GM21576 (cell line): Measurements from ENCODE around the gene CROCC2.

Experiments used
- ATAC-seq: cut with Tn5 transposase; IDR thresholded peaks from one replicate; pipeline ENCODE4 v1.9.1; 2021; ENCODE audit warnings: mild to moderate bottlenecking, moderate library complexity; ENCODE audit not compliant: unreplicated experiment

Gene CROCC2

DNA sequence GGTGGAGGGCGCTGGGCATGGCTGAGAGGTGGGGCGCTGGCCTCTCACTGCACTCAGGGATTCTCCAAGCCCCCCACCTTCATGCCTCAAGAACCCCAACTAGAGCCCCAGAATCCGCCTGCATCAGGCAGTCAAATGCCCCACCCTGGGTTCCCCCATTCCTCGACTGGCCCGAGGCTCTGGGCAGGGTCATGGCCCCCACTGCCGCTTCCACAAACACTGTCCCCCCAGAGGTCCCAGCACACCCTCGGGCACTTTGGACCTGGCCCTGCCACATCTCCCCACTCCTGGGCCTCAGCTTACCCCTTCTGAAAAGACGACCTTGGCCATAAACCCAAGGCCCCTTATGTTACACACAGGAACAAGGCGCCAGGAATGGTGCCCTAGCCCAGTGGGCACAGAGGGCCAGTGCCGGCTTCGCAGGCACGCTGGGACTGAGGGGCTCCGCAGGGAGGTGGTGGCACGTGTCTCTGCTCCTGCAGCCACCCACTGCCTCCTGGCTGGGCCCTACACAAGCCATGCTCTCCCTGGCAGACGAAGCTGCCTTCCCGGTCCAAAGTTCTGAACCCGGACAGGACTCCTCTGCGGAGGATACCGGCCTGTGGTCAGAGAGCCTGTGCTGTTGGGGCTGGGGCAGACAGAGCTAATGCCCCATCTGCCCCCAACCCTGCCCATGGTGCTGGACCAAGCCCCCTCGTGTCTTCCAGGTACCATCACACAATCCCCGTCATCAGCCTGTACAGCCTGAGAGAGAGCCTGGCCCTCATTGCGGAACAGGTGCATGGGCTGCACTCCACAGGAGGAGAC is 30.7 kb upstream of the CROCC2 start:
- ATAC-seq: no peak

DNA sequence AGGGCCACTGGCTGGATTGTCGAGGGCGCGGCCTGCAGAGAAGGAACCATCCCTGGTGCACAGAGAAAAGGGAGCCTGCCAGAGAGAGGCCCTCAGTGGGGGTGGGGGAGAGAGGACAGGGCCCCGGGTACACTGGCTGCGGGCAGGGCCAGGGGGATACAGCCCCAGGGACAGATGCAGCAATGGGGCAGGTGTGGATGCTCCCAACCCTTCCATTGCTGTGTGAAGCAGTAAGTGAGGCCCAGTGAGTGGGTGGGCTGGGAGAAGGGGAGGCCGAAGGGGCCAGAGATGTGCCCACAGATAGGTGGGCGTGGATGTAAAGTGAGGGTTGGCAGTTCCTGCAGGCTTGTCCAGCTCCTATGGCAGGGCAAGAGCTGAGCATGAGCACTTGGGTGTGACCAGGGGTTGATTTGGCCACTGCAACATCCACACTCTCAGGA is 30.1 kb upstream of the CROCC2 start:
- ATAC-seq: no peak

- no peak for ATAC-seq
These were observed 29.5 kb upstream of the CROCC2 start for GRCh38 chr2:240876475-240877251.

DNA sequence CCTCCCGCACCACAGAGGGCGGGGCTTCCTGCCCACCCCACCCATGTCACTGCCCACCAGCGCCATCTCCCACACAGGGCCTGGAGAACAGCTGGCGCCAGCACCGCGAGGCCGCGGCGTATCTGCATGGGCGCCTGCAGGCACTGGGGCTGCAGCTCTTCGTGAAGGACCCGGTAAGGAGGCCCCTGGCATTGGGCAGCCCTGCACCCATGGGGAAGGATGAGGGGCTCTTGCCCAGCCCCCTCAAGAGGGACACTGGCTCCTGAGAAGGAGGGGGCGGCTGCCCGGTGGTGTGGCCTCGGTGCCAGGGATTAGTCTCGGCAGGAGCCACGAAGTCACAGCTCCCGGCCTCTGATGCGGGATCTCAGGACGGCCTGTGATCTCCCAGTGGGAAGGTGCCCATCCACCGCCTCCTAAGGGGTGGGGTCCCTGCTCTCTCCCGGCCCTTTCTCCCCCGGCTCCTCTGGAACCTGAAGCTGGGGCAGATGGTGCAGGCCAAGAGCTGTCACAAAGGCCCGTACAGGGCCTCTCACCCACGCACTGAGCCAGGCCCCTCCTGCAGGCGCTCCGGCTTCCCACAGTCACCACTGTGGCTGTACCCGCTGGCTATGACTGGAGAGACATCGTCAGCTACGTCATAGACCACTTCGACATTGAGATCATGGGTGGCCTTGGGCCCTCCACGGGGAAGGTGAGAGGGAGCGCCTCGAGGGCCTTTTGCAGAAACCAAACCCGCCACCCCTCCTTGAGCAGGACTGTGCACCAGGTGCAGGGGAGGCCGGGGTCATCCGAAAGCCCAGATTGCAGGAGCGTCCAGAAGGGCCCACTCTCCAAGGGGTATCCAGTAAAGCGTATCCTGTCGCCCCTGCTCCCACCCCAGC is 28.4 kb upstream of the CROCC2 start:
- no peak for ATAC-seq

DNA sequence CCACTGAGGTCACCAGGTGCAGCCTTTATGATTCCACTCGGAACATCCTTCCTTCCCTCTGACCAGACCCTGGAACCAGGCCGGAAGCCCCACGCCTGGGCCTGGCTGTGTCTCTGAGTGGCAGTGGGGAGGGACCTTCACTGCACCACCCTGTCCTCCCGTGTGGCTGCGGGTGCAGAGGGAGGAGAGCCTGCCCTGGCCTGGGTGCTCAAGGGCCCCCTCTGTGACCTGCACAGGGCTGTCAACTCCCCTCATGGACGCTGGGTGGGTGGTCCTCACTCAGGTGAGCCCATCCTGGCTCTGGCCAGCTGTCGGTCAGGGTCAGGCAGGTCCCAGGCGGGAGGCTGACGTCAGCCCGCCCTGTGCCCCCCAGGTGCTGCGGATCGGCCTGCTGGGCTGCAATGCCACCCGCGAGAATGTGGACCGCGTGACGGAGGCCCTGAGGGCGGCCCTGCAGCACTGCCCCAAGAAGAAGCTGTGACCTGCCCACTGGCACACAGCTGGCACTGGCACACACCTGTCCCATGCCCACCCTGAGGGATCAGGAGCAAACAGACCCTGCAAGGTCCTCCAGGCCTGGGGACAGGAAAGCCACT is 27.7 kb upstream of the CROCC2 start:
- ATAC-seq: no peak

DNA sequence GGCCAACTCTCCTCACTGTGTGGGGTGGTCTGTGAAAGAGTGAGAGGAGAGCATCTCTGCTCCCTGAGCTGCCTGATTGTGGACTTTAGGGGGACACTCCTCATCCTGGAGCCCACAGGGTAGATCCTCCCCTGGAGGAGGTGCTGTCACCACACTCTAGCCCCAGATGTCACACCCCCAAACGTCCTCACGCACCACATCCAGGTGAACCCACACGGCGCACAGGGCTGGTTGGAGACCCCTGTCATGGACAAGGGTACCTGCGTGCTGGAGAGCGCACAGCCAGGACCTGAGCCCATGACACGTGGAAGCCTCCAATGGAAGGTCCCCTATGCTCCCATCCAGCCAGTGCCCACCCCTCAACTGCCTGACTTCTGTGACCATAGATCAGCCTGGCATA is 27.0 kb upstream of the CROCC2 start:
- ATAC-seq: no peak

GRCh38 chr2:240881913-240882312 is 24.2 kb upstream of the CROCC2 start:
- no peak for ATAC-seq

GRCh38 chr2:240884221-240884620 is 21.9 kb upstream of the CROCC2 start:
- ATAC-seq: no peak

DNA sequence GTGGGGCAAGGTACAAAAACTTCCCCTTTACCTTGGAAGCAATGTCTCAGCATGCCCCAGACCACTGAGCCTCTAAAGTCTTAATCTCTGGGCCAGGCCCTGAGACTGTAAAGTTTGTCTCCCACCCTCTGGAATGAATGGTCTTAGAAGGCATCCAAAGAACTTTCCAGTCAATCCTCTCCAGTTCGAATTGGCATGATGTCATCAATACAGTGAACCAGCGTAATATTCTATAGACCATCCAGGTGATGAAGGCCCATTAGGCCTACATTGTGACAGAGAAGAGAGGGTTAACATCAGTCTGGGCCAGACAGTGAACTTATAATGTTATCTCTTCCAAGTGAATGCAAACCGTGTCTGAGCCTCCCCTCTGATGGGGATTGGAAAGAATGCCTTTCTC is 21.4 kb upstream of the CROCC2 start:
- ATAC-seq: no peak

- no peak for ATAC-seq
These were observed 20.6 kb upstream of the CROCC2 start for GRCh38 chr2:240885566-240885965.

DNA sequence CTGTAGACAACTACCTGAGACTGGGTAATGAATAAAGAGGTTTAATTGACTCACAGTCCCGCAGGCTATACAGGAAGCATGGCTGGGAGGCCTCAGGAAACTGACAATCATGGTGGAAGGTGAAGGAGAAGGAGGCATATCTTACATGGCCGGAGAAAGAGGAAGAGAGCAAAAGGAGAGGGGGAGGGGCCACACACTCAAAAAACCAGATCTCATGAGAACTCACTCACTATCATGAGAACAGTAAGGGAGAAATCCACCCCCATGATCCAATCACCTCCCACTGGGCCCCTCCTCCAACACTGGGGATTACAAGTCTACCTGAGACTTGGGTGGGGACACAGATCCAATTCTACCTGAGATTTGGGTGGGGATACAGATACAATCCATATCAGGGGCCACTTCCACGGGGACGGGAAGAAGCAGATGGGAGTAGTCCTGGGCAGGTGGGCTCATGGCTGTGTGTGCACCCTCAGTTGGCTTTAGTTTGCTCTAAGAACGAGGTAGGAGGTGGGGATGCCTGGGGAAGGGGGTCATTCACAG is 20.0 kb upstream of the CROCC2 start:
- ATAC-seq: no peak

- ATAC-seq: no peak
These were observed 19.2 kb upstream of the CROCC2 start for GRCh38 chr2:240886678-240887609.

DNA sequence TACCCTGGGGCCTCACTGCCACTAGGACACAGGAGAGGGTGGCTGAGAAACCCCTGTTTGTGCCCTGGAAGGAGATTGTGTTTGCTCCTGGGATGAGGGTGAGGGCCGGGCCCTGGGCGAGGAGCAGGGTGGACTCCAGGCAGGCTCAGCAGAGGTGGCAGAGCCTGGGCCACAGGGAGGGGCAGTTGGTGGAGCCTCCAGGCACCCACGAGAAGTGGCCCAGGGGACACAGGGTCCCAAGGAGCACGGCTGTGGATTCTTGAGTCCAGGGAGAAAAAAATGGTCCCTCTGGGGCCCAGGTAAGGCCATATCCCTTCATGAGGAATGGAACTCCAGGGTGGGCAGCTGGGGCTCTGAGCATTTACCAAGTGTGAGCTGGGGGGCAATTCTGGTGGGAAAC is 18.5 kb upstream of the CROCC2 start:
- ATAC-seq: no peak

DNA sequence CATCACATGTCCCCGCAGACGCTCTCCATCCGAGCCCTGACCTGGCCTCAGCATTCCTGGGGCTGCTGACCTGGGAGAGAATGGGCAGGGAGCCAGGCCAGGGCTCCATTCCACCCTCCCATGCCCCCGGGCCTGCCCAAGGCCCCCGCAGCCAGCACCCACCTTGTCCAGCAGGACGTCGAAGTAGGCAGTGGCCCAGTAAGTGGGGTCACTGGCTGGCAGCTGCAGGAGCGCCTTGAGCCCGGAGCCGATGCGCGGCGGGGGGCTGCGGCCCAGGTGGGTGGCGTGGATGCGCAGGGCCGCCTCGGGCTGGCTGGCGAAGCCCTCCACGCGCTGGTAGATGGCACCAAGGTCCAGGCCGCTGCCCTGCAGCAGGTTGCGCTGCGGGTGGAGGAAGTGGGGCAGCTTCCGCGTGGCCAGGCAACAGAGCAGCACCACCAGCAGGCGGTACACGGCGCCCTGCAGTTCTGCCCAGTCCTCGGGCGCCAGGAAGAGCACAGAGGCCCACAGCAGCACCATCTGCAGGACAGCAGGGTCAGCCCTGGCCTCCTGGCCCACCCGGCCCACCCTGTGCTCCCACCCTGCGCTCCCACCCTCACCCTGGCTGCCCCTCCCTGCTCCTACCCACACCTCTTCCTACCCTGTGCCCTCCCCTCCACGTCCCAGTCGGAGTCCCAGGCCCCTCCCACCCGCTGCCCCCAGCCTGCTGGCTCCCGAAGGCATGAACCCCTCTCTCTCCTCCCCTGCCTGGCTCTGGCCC is 17.8 kb upstream of the CROCC2 start:
- no peak for ATAC-seq

DNA sequence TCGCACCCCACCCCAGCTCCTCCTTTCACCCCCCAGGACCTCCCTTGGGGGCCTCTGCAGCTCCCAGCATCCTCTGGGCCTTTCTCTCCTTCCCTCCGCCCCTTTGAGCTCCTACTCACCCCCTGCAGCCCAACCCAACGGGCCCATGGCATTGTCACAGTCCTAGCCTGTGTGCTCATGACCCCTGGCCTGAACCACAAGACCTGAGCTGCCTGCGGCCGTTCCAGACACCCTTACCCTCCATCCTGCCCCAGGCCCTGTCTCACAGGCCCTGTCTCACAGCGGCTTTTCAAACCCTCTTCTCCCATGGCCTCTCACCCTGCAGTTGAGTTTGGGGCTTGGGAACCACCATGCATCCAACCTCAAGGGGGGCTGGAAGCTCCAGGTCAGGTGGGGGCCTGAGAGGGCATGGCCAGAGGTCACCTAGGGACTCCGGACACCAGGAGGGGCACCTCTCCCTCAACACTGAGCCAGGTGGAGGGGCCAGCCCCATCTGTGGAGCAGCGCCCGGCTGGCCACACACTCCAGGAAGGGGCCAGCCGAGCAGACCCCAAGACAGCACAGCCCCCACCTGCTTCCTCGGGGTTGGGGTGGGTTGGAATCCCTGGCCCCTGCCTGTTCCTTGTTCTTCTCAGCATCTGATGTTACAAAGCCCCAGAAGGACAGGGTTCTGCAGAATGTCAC is 17.1 kb upstream of the CROCC2 start:
- ATAC-seq: no peak

GRCh38 chr2:240889601-240890560 is 16.3 kb upstream of the CROCC2 start:
- ATAC-seq: no peak

- no peak for ATAC-seq
These were observed 15.4 kb upstream of the CROCC2 start for GRCh38 chr2:240890691-240891090.
